Neural cell (in vitro differentiated cells): ENCODE results near the gene LRRC27. TPM values are rescaled to one million over a fixed set of nuclear protein-coding genes. Genes with fewer than 3 reads are reported as not detected.
"Not testable (repeated sequence)": the region's sequence is repeated elsewhere in the genome, so short reads cannot be mapped to it uniquely, and the experiment has no call there.

Source experiments
- H2AFZ ChIP-seq: fragments of 200-600, 300-800 bp; sonication (generic), shearing (Covaris generic); 2 replicates; pipeline ENCODE4 v1.6.0; 2014; ENCODE audit warnings: low read depth, mild to moderate bottlenecking, antibody characterized with exemption, low read length, moderate library complexity
- H3F3A ChIP-seq: fragments of 200-600 bp; shearing (Covaris generic); 2 replicates; pipeline ENCODE4 v1.6.1; 2016; ENCODE audit warnings: mild to moderate bottlenecking, moderate library complexity, mixed read lengths, antibody characterized with exemption, low read length; ENCODE audit not compliant: insufficient read depth, poor library complexity, severe bottlenecking
- H3K27ac ChIP-seq: fragments of 200-600, 300-800 bp; sonication (generic), shearing (Covaris generic); 2 replicates; pipeline ENCODE4 v1.5.1; 2014; ENCODE audit warnings: mild to moderate bottlenecking, low read length, moderate library complexity
- H3K27me3 ChIP-seq: fragments of 300-800, 200-600 bp; sonication (generic), shearing (Covaris generic); 2 replicates; pipeline ENCODE4 v1.6.0; 2014; ENCODE audit warnings: mild to moderate bottlenecking, low read depth, low read length, moderate library complexity; ENCODE audit not compliant: insufficient read depth
- H3K36me3 ChIP-seq: fragments of 300-800, 200-600 bp; sonication (generic), shearing (Covaris generic); 2 replicates; pipeline ENCODE4 v1.5.1; 2014; ENCODE audit warnings: mild to moderate bottlenecking, antibody characterized with exemption, low read length, moderate library complexity; ENCODE audit not compliant: insufficient read depth
- H3K4me2 ChIP-seq: fragments of 300-800, 200-600 bp; sonication (generic), shearing (Covaris generic); 2 replicates; pipeline ENCODE4 v1.6.0; 2014; ENCODE audit warnings: mild to moderate bottlenecking, low read length
- H3K4me3 ChIP-seq: fragments of 300-800, 200-600 bp; sonication (generic), shearing (Covaris generic); 2 replicates; pipeline ENCODE4 v1.5.1; 2014; ENCODE audit warnings: mild to moderate bottlenecking, low read length, moderate library complexity
- H3K79me2 ChIP-seq: fragments of 200-600 bp; shearing (Covaris generic); replicated peaks from 2 replicates; pipeline ENCODE4 v1.6.0; 2014; ENCODE audit warnings: mild to moderate bottlenecking, low read length, moderate library complexity; ENCODE audit not compliant: insufficient read depth
- H3K9ac ChIP-seq: fragments of 300-800, 200-600 bp; sonication (generic), shearing (Covaris generic); 2 replicates; pipeline ENCODE4 v1.6.1; 2016; ENCODE audit warnings: mild to moderate bottlenecking, low read length, mixed read lengths
- H3K9me2 ChIP-seq: fragments of 200-600 bp; shearing (Covaris generic); 2 replicates; pipeline ENCODE4 v1.6.1; 2016; ENCODE audit warnings: mild to moderate bottlenecking, low read length, mixed read lengths; ENCODE audit not compliant: insufficient read depth
- H3K9me3 ChIP-seq: fragments of 200-600, 300-800 bp; sonication (generic), shearing (Covaris generic); 2 replicates; pipeline ENCODE4 v1.6.1; 2016; ENCODE audit warnings: mild to moderate bottlenecking, mixed run types, low read length, moderate library complexity, mixed read lengths
- H4K20me1 ChIP-seq: fragments of 200-600 bp; shearing (Covaris generic); 2 replicates; pipeline ENCODE4 v1.6.1; 2016; ENCODE audit warnings: mild to moderate bottlenecking, mixed run types; ENCODE audit not compliant: insufficient read depth
- EP300 ChIP-seq: fragments of 450-650 bp; conservative IDR thresholded peaks from 2 replicates; pipeline ENCODE4 v1.6.1; 2014; ENCODE audit warnings: antibody characterized with exemption, mild to moderate bottlenecking, moderate library complexity; ENCODE audit not compliant: poor library complexity, severe bottlenecking
- EZH2 ChIP-seq: fragments of 200-600, 300-800 bp; shearing (Covaris generic), sonication (generic); IDR thresholded peaks from 2 replicates; pipeline ENCODE4 v1.6.1; 2014; ENCODE audit warnings: antibody characterized with exemption, low read length, borderline replicate concordance, mild to moderate bottlenecking; ENCODE audit not compliant: insufficient read depth, poor library complexity, severe bottlenecking
- MXI1 ChIP-seq: fragments of 450-650 bp; conservative IDR thresholded peaks from 2 replicates; pipeline ENCODE4 v1.6.1; 2014; ENCODE audit warnings: antibody characterized with exemption, mild to moderate bottlenecking; ENCODE audit not compliant: poor library complexity, severe bottlenecking
- POLR2AphosphoS5 ChIP-seq: IDR thresholded peaks from 2 replicates; pipeline ENCODE4 v1.6.1; 2012
- RAD21 ChIP-seq: fragments of 450-650 bp; conservative IDR thresholded peaks from 2 replicates; pipeline ENCODE4 v1.6.1; 2014; ENCODE audit warnings: antibody characterized with exemption, mild to moderate bottlenecking, moderate library complexity
- SMC3 ChIP-seq: fragments of 450-650 bp; conservative IDR thresholded peaks from 2 replicates; pipeline ENCODE4 v1.6.1; 2014; ENCODE audit warnings: antibody characterized with exemption, mild to moderate bottlenecking, moderate library complexity; ENCODE audit not compliant: poor library complexity
- TAF1 ChIP-seq: IDR thresholded peaks from 2 replicates; pipeline ENCODE4 v1.6.1; 2012; ENCODE audit warnings: low read depth
- polyA plus RNA-seq: library from polyadenylated mRNA; depleted of rRNA; stranded (reverse); fragments of >200 nt; gene quantifications from 2 replicates; pipeline ENCODE4 v1.2.3, GENCODE V29; 2014
- TF ChIP-seq, protein P1 (sequence below): IDR thresholded peaks from 2 replicates; pipeline ENCODE4 v1.6.1; 2012; ENCODE audit warnings: borderline replicate concordance
- TF ChIP-seq, protein P2 (sequence below): fragments of 450-650 bp; IDR thresholded peaks from 2 replicates; pipeline ENCODE4 v1.5.1; 2014; ENCODE audit warnings: antibody characterized with exemption, mild to moderate bottlenecking, moderate library complexity; ENCODE audit not compliant: poor library complexity, severe bottlenecking

The LRRC27 gene
- polyA plus RNA-seq, 1 donor from 2014 or later = 26.7 TPM

DNA sequence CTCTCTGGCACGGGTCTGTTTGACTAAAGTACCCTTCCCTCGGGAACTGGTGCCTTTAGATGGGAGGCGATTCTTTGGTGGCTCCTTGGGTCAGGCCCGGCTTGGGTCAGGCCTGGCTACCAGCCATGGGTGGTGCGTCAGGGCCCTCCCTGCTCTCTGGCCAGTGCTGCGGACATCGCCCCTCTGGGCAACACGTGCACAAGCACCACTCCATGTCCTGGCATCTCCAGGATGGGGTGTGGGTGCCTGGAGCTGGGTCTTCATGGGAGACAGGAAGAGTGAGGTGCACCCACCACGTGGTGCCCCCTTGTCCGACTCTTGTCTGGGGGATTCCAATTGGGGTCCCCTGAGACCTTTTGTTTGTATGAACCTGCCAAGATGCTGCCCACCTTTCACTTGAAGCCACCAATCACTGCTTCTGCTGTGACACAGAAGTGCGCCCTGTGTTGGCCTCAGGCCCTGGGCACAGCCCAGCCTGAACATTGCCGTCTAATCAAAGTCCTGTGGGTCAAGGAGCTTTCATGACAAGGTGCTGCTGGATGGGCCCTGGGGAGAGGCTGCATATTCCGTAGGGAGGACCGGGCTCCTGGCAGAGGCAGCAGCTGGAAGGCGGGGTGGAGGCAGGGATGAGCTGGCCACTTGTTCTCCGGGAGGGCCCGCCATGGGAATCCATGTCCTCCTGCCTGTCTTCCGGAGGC is 53.9 kb downstream of the LRRC27 start:
- TF ChIP-seq, protein P1, sequence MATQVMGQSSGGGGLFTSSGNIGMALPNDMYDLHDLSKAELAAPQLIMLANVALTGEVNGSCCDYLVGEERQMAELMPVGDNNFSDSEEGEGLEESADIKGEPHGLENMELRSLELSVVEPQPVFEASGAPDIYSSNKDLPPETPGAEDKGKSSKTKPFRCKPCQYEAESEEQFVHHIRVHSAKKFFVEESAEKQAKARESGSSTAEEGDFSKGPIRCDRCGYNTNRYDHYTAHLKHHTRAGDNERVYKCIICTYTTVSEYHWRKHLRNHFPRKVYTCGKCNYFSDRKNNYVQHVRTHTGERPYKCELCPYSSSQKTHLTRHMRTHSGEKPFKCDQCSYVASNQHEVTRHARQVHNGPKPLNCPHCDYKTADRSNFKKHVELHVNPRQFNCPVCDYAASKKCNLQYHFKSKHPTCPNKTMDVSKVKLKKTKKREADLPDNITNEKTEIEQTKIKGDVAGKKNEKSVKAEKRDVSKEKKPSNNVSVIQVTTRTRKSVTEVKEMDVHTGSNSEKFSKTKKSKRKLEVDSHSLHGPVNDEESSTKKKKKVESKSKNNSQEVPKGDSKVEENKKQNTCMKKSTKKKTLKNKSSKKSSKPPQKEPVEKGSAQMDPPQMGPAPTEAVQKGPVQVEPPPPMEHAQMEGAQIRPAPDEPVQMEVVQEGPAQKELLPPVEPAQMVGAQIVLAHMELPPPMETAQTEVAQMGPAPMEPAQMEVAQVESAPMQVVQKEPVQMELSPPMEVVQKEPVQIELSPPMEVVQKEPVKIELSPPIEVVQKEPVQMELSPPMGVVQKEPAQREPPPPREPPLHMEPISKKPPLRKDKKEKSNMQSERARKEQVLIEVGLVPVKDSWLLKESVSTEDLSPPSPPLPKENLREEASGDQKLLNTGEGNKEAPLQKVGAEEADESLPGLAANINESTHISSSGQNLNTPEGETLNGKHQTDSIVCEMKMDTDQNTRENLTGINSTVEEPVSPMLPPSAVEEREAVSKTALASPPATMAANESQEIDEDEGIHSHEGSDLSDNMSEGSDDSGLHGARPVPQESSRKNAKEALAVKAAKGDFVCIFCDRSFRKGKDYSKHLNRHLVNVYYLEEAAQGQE = no peak
- no peak for TF ChIP-seq POLR2AphosphoS5
- no peak for TF ChIP-seq MXI1
- TF ChIP-seq, protein P2, sequence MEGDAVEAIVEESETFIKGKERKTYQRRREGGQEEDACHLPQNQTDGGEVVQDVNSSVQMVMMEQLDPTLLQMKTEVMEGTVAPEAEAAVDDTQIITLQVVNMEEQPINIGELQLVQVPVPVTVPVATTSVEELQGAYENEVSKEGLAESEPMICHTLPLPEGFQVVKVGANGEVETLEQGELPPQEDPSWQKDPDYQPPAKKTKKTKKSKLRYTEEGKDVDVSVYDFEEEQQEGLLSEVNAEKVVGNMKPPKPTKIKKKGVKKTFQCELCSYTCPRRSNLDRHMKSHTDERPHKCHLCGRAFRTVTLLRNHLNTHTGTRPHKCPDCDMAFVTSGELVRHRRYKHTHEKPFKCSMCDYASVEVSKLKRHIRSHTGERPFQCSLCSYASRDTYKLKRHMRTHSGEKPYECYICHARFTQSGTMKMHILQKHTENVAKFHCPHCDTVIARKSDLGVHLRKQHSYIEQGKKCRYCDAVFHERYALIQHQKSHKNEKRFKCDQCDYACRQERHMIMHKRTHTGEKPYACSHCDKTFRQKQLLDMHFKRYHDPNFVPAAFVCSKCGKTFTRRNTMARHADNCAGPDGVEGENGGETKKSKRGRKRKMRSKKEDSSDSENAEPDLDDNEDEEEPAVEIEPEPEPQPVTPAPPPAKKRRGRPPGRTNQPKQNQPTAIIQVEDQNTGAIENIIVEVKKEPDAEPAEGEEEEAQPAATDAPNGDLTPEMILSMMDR = no peak
- TF ChIP-seq EZH2 = no peak
- TF ChIP-seq RAD21 = no peak
- no peak for TF ChIP-seq EP300
- TF ChIP-seq SMC3 = no peak
- TF ChIP-seq TAF1 = no peak
- Histone ChIP-seq H3K9me3 (no peaks in the 10 kb centered on the region), H2AFZ (no peak overlapping the region)

DNA sequence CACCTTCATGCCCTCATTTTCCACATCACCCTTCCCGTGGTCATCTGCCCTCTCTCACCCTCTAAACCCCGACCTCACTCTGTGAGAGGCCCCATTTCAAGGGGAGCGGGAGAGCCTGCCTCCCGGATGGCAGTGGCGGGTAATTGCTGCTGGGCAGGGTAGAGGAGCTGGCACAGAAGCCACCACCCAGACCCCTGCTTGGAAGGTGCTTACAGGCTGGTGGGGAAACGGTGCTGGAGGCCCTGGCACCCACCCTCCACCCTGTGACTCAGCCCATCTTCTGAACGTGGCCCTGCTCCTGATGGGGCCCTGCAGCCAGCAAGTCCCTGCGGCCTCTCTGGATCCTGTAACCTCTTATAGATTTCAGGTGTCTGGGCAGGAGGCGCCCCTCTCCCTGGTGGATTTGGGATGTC is 54.4 kb downstream of the LRRC27 start:
- no peaks in the 10 kb centered on the region for H3K79me2 ChIP-seq
- no peak overlapping the region for H3K27ac ChIP-seq
- H3F3A ChIP-seq = no peaks in the 10 kb centered on the region
- H3K4me2 ChIP-seq = no peak overlapping the region
- H3K9ac ChIP-seq = no peak overlapping the region
- no peaks in the 10 kb centered on the region for H4K20me1 ChIP-seq
- no peaks in the 10 kb centered on the region for H3K9me2 ChIP-seq
- H3K36me3 ChIP-seq = no peaks in the 10 kb centered on the region
- H3K4me3 ChIP-seq = no peak overlapping the region
- TF ChIP-seq TAF1 (no peak), POLR2AphosphoS5 (no peak), SMC3 (no peak), EZH2 (no peak), EP300 (no peak), MXI1 (no peak), RAD21 (no peak)
- TF ChIP-seq, protein P1 = no peak
- TF ChIP-seq, protein P2 = no peak
- no peaks in the 10 kb centered on the region for H3K9me3 ChIP-seq
- no peaks in the 10 kb centered on the region for H3K27me3 ChIP-seq
- H2AFZ ChIP-seq = no peak overlapping the region

More for the DNA sequence above, 53.9 kb downstream of the LRRC27 start:
- H3K9me2 ChIP-seq = no peaks in the 10 kb centered on the region
- no peak overlapping the region for H3K9ac ChIP-seq
- H3K4me3 ChIP-seq = no peak overlapping the region
- no peaks in the 10 kb centered on the region for H3K36me3 ChIP-seq
- H3K4me2 ChIP-seq = no peak overlapping the region
- H3K27me3 ChIP-seq = no peaks in the 10 kb centered on the region
- H4K20me1 ChIP-seq = no peaks in the 10 kb centered on the region
- H3F3A ChIP-seq = no peaks in the 10 kb centered on the region
- H3K27ac ChIP-seq = no peak overlapping the region
- no peaks in the 10 kb centered on the region for H3K79me2 ChIP-seq

DNA sequence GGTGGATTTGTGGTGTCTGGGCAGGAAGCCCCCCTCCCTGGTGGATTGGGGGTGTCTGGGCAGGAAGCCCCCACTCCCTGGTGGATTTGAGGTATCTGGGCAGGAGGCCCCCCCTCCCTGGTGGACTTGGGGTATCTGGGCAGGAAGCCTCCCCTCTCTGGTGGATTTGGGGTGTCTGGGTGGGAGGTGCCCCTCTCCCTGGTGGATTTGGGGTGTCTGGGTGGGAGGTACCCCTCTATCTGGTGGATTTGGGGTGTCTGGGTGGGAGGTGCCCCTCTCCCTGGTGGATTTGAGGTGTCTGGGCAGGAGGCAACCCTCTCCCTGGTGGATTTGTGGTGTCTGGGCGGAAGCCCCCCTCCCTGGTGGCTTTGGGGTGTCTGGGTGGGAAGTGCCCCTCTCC is 54.9 kb downstream of the LRRC27 start:
- H2AFZ ChIP-seq, H3K9me2 ChIP-seq, H3K4me3 ChIP-seq, H3F3A ChIP-seq, H3K4me2 ChIP-seq, H3K36me3 ChIP-seq, H4K20me1 ChIP-seq, H3K9ac ChIP-seq, H3K27ac ChIP-seq, H3K27me3 ChIP-seq, H3K79me2 ChIP-seq, H3K9me3 ChIP-seq: not testable (repeated sequence)
